Right lobe of liver (tissue), 6 donors: ENCODE measurements around the gene FAM184A. TPM values are rescaled to one million over a fixed set of nuclear protein-coding genes. Genes with fewer than 3 reads are reported as not detected.
A peak's percentile ranks its signal among the peaks of the same experiment; 100 is the strongest.

Experiments
- ATAC-seq, 4 donors: fragments of 200-7000 bp; cut with Tn5 transposase; one replicate each; pipeline ENCODE4 v1.9.1; 2020; ENCODE audit warnings: mild to moderate bottlenecking in 4 of 4, moderate library complexity in 4 of 4
- DNase-seq, 3 donors: peaks; one replicate each; pipeline ENCODE4 v3.0.0-alpha.2; 2020
- H3K27ac ChIP-seq, 3 donors: fragments of 200-600 bp; one replicate each; pipeline ENCODE4 v1.8.0; 2022
- H3K27me3 ChIP-seq, 2 donors: fragments of 200-600 bp; one replicate each; pipeline ENCODE4 v1.8.0; 2022
- H3K36me3 ChIP-seq, 4 donors: fragments of 200-600 bp; sonication (generic) in 1 of 4; one replicate each; pipeline versions ENCODE4 v1.5.1 to v1.8.0; 2017 to 2022; ENCODE audit warnings: control low read depth in 1 of 4
- H3K4me1 ChIP-seq, 4 donors: fragments of 200-600 bp; sonication (generic) in 1 of 4; one replicate each; pipeline versions ENCODE4 v1.5.1 to v1.8.0; 2017 to 2022; ENCODE audit warnings: control low read depth in 1 of 4
- H3K4me3 ChIP-seq, 3 donors: fragments of 200-600 bp; one replicate each; pipeline ENCODE4 v1.8.0; 2022
- H3K9me3 ChIP-seq, 4 donors: fragments of 200-600 bp; sonication (generic) in 1 of 4; one replicate each; pipeline versions ENCODE4 v1.5.1 to v1.8.0; 2017 to 2022; ENCODE audit warnings: control low read depth in 1 of 4
- CTCF ChIP-seq, 4 donors: fragments of 200-600 bp in 3 of 4; fragments of 450-650 bp in 1 of 4; IDR thresholded peaks; one replicate each; pipeline versions ENCODE4 v1.5.1 to v1.8.0; 2016 to 2022; ENCODE audit warnings: antibody characterized with exemption in 4 of 4, mild to moderate bottlenecking in 2 of 4
- POLR2A ChIP-seq: fragments of 450-650 bp; IDR thresholded peaks from one replicate; pipeline ENCODE4 v1.6.1; 2017; ENCODE audit warnings: antibody characterized with exemption, mild to moderate bottlenecking
- WGBS: methylation state at CpG from one replicate; pipeline ENCODE4 v1.1.6; 2018; ENCODE audit warnings: low coverage, low lambda C conversion rate; ENCODE audit not compliant: insufficient coverage; ENCODE audit errors: missing lambda C conversion rate; 5-methylcytosine and 5-hydroxymethylcytosine counted together
- intact Hi-C, 2 donors: fragments of 100-400 bp; cut with DNase I; formaldehyde crosslinking; loops; one replicate each; pipeline versions ENCODE4 v1.11.2 to v1.14.1; 2022
- total RNA-seq, 6 experiments: library from RNA; depleted of rRNA in 2 of 6; stranded (reverse); fragments of >200 nt in 2 of 6; fragmentation: NEBNext Ultra II Directional in 3 of 6; extraction: Animal tissue kit (Norgen Biotek cat#: 25700) in 3 of 6; gene quantifications; one replicate each; pipeline versions ENCODE4 v1.1.0 to v1.2.4, GENCODE V29; 2016 to 2023
- donor health status: DM: no; HTN: yes; CAD: no.
- donor health status: DM: no; HTN: no; CAD: no.
- donor health status: DM: no; HTN: no; CAD: no.
- donor health status: DM: no; HTN: yes; CAD: no.
- donor health status: DM: no; HTN: yes; CAD: no.

The FAM184A gene
- total RNA-seq, 6 experiments from 2014 or later = 2.5 to 5.0 (median 3.2) TPM

GRCh38 chr6:119066517-119066916 lies 11.9 kb downstream of the FAM184A start:
- ATAC-seq = no peak
- no peak for DNase-seq
- Histone ChIP-seq H3K27ac (no peak overlapping the region), H3K36me3 (no peaks in the 10 kb centered on the region), H3K9me3 (no peaks in the 10 kb centered on the region), H3K4me1 (peaks cover 0 to 3% (median 0%) of the 10 kb centered on the region in 4 donors), H3K4me3 (no peak overlapping the region), H3K27me3 (no peaks in the 10 kb centered on the region)
- intact Hi-C loops = no loop called here
- TF ChIP-seq POLR2A = no peak
- no peak for TF ChIP-seq CTCF (IDR thresholded peaks at IDR 0.05)
- WGBS = 54% methylated on average over 1 of the region's 1 CpG

- Histone ChIP-seq H3K4me3 (no peak overlapping the region), H3K9me3 (no peaks in the 10 kb centered on the region), H3K36me3 (no peaks in the 10 kb centered on the region), H3K27ac (no peak overlapping the region), H3K4me1 (no peaks in the 10 kb centered on the region), H3K27me3 (no peaks in the 10 kb centered on the region)
- DNase-seq (no peak), ATAC-seq (no peak)
- TF ChIP-seq POLR2A (no peak), CTCF (IDR thresholded peaks at IDR 0.05) (no peak)
- WGBS = 84% methylated on average over 2 of the region's 2 CpGs
- intact Hi-C loops = no loop called here
These were observed 12.5 kb downstream of the FAM184A start for GRCh38 chr6:119065955-119066354.

- no peaks in the 10 kb centered on the region for H3K27me3 ChIP-seq
- TF ChIP-seq POLR2A (no peak), CTCF (IDR thresholded peaks at IDR 0.05) (no peak)
- H3K27ac ChIP-seq = no peak overlapping the region
- intact Hi-C loops = no loop called here
- DNase-seq (no peak), ATAC-seq (peak in 2 of 4 donors; percentile 30 to 40)
- H3K9me3 ChIP-seq = no peaks in the 10 kb centered on the region
- no peak overlapping the region for H3K4me3 ChIP-seq
- no peaks in the 10 kb centered on the region for H3K4me1 ChIP-seq
- H3K36me3 ChIP-seq = no peaks in the 10 kb centered on the region
- 44% methylated on average over 4 of the region's 5 CpGs for WGBS
These were observed 13.1 kb downstream of the FAM184A start for GRCh38 chr6:119065382-119065781.

GRCh38 chr6:119063491-119063890 lies 15.0 kb downstream of the FAM184A start:
- no peak for DNase-seq
- Histone ChIP-seq H3K4me3 (no peak overlapping the region), H3K4me1 (no peaks in the 10 kb centered on the region), H3K36me3 (no peaks in the 10 kb centered on the region), H3K9me3 (no peaks in the 10 kb centered on the region), H3K27me3 (no peaks in the 10 kb centered on the region), H3K27ac (no peak overlapping the region)
- ATAC-seq = no peak
- intact Hi-C loops = no loop called here
- TF ChIP-seq CTCF (IDR thresholded peaks at IDR 0.05) (no peak), POLR2A (no peak)
- 86% methylated on average over 5 of the region's 5 CpGs for WGBS

- Histone ChIP-seq H3K9me3 (no peaks in the 10 kb centered on the region), H3K27me3 (no peaks in the 10 kb centered on the region), H3K36me3 (no peaks in the 10 kb centered on the region), H3K4me1 (no peaks in the 10 kb centered on the region), H3K27ac (no peak overlapping the region), H3K4me3 (no peak overlapping the region)
- intact Hi-C loops = no loop called here
- DNase-seq (no peak), ATAC-seq (no peak)
- 83% methylated on average over 3 of the region's 3 CpGs for WGBS
- TF ChIP-seq POLR2A (no peak), CTCF (IDR thresholded peaks at IDR 0.05) (no peak)
These were observed 17.2 kb downstream of the FAM184A start for GRCh38 chr6:119061215-119061614.
